A204.1 (cell line): ENCODE measurements around the gene CALB2.

ENCODE experiments used
- FAIRE-seq: peaks from 2 replicates; lab custom pipeline; 2012; peaks lifted over from hg19 to GRCh38; lab: Jason Lieb, UNC

Gene CALB2

DNA sequence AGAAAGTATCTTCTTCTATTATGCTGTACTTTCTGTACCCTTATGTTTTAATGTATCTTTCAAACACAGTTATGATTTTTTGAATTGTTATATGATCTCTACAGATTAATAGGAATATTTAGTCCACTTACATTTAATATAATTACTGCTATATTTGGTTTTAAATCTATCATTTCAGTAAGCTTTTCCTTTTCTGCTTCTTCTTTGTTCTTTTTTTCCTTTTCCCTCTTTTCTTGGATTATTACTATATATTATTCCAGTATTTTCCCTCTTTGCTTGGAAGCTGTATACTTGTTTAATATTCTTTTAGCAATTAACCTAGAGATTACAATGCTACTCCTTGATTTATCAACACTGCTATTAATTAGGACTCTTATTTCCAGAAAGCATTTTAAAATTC is 69.9 kb downstream of the CALB2 start:
- no peak for FAIRE-seq

DNA sequence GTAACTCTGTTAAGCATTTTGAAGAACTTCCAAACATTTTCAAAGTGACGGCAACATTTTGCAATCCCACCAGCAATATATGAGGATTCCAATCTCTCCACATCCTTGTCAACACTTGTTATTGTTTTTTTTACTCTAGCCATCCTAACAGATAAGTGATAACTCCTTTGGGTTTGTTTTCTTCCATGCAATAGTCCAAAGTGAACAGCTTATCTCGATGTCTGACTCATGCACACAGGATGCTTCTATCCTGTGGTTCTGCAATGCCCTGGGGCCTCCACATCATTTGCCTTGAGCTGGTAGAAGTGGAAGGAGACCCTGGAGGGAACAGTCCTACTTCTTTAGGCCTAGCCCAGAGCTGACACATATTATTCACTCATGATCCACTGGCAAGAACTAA is 70.4 kb downstream of the CALB2 start:
- no peak for FAIRE-seq

DNA sequence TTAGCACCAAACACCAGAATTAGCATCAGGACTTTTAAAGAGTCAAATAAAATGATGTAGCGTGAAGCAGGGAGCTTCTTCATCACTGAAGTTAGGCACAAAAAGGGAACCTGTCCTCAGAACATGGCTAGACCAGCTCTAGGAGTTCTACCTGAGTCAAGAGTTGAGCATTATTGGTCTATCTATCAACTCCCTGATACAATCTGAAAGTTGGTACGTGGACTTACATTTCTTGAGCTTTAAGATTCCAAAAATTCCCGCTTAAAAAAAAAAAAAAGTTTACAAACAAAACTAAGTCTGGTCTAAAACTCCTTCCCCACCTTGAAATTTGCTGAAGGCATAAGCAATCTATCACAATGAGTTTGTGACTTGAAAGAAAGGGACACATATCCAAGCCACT is 71.1 kb downstream of the CALB2 start:
- no peak for FAIRE-seq

DNA sequence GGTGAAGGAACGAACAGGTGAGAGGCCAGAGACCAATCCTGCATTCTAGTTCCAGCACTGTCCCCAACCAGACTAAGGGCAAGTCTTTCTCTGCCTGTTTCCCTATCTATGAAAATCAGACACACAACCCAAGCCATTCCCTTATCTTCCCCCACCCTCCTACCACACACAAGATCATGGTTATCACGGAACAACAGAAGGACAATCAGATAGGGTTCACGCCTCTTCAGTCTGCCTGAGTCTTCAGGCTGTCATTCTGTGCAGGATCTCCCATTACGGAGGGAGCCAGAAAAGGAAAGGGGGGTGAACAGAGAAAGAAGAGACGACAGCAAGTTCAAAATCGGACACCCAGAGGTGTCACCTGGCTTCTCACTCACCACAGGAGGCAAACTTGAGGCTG is 72.2 kb downstream of the CALB2 start:
- FAIRE-seq, result no peak

DNA sequence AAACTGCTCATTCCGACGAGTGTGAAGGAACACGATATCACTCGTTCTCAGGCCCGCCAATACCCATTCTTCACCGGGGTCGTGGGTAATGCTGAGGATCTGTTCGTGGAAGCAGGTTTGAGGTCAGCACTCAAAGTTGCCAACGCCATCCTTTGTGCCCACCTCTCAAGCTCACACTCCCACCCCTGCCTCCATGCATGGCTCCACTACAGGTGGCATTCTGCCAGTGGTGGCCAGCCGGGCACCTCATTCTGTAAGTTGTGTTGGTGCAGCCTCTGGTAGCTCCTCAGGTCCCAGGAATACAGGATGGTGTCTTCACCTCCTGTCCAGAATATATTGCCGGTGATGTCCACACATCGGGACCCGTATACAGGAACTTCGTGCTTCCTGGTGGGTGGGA is 72.7 kb downstream of the CALB2 start:
- no peak for FAIRE-seq

DNA sequence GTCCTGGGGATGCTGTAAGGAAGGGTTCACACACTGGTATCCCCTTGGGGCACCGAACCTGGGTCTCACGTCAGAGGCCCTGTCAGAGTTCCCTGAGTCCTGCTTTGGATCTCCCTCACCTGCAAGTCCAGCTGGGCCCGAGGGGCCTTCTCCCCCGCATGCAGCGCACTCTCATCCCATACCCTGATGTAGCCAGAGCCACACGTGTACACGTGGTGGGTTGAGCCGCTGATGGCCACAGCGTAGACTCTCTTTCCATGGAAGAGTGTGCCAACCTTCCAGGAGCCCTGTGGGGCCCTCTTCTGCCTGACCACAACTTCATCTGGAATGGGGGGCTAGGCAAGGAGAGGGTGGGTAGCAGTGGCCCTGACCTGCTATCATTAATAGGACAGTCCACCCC is 73.5 kb downstream of the CALB2 start:
- no peak for FAIRE-seq

DNA sequence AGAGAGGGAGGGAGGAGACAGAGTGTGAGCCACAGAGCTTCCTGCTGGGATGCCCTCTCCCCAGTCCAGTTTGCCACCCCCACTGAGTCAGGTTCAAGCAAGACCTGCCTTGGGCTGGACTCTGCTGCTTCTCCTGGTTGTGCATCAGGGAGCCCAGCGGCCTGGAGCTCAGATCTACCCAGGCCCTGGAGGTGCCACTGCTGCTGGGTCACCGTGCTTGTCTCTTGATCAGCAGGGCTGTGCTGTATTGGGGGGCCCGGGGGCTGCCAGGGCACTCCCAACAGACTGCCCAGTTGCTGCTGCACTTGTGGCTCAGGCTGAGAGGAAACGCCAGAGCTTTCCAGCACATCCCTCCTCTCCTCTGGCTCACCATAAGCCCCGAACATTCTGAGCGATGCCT is 74.4 kb downstream of the CALB2 start:
- FAIRE-seq, result no peak

DNA sequence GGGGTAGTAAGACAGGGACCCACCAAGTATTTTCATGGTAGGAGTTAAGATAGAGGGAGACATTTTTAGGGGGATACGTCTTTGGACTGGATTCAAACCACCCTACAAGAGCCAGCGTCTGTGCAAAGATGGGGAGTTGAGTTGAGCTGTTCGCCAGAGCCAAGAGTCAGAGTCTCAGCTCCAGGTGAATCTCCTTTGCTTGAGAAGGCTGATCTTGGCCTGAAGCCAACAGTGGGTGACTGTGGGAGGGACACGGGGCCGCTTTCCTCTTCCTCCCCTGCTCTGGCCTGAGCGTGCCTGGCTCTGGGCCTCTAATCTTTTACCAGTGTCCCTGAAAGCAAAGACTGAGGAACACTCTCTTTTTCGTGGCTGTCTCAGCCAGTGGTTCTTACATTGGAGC is 78.0 kb downstream of the CALB2 start:
- FAIRE-seq, result no peak

DNA sequence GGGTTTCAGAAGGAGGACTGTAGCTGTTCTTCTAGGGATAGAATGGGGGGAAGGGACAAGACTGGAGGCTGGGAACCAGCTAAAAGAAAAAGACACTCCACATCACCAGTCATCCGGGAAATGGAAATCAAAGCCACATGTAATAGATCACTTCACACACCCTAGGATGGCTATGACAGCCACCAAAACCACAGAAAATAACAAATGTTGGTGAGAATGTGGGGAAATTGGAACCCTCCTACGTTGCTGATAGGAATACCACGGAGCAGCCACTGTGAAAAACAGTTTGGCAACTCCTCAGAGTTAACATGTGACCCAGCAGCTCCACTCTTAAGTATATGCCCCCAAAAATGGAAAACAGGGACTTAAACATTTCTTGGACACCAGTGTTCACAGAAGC is 81.0 kb downstream of the CALB2 start:
- FAIRE-seq, result no peak
